NCI-H2107 treated with DMSO at 0.1 percent for 48 hours (cell line): Measurements from ENCODE around the gene PPP1R37.

ENCODE experiments used
- DNase-seq: peaks from one replicate; lab custom pipeline; 2025; ENCODE audit not compliant: unreplicated experiment; lab: John Stamatoyannopoulos, UW

The PPP1R37 gene

GRCh38 chr19:45151821-45152503 lies 59.0 kb downstream of the PPP1R37 start:
- no peak for DNase-seq

GRCh38 chr19:45152504-45153338 lies 59.7 kb downstream of the PPP1R37 start:
- no peak for DNase-seq

- no peak for DNase-seq
Measured at GRCh38 chr19:45153339-45154063, 60.5 kb downstream of the PPP1R37 start.

GRCh38 chr19:45154064-45154827 lies 61.3 kb downstream of the PPP1R37 start:
- no peak for DNase-seq

- DNase-seq, result no peak
Measured at GRCh38 chr19:45156011-45156630, 63.1 kb downstream of the PPP1R37 start.

- DNase-seq, result no peak
Measured at GRCh38 chr19:45156751-45157150, 63.8 kb downstream of the PPP1R37 start.

- no peak for DNase-seq
Measured at GRCh38 chr19:45158503-45159209, 65.7 kb downstream of the PPP1R37 start.

- DNase-seq, result no peak
Measured at GRCh38 chr19:45159210-45159970, 66.4 kb downstream of the PPP1R37 start.

GRCh38 chr19:45159971-45160324 lies 67.0 kb downstream of the PPP1R37 start:
- no peak for DNase-seq

GRCh38 chr19:45160870-45161737 lies 68.1 kb downstream of the PPP1R37 start, which contains the start of gene NKPD1:
Gene NKPD1 (minus strand): TSS chr19:45160982. CDS start chr19:45160150, 832 bp downstream.
- no peak for DNase-seq

GRCh38 chr19:45161738-45162607 lies 69.0 kb downstream of the PPP1R37 start:
- DNase-seq, result no peak

GRCh38 chr19:45162608-45163143 lies 69.7 kb downstream of the PPP1R37 start:
- DNase-seq, result peak; percentile 27

- DNase-seq, result no peak
Measured at GRCh38 chr19:45163156-45163555, 70.2 kb downstream of the PPP1R37 start.

- DNase-seq, result no peak
Measured at GRCh38 chr19:45163751-45164460, 70.9 kb downstream of the PPP1R37 start.

GRCh38 chr19:45164577-45165335 lies 71.8 kb downstream of the PPP1R37 start:
- no peak for DNase-seq
